ENCODE measurements around the gene OR56A5.

DNA sequence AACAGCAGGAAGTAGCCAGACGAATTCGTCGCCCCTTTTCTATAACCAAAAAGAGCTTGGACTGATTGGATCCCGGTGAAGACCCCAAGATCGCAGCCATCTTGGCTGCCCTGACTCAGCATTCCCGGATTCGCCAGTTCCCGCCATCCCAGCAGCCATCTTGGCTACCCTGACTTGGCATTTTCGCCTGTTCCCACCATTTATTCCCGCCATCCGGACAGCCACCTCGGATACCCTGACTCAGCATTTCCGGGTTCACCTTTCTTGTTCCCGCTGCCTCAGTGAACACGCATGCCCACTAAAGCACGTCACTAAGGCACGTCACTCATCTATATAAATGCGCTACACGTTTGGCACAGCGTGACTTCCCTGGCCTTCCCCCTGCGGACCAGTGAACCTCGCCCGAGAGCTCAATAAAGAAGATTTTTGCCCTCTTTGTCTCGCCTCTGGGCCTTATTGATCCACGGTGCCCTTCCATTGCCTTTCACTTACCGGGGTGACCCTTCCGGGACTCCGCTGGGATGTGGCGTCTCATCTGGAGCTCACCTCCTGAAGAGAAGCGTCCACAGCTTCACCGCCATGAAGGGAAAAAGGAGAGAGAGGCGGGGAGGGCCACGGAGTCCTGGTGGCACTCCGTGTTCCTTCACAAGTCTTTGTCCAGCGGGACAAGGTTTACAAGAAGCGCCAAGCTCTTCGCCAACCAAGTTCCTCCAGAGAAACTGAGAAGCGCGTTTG lies 30.3 kb downstream of the OR56A5 start:
- TF ChIP-seq, protein P1, sequence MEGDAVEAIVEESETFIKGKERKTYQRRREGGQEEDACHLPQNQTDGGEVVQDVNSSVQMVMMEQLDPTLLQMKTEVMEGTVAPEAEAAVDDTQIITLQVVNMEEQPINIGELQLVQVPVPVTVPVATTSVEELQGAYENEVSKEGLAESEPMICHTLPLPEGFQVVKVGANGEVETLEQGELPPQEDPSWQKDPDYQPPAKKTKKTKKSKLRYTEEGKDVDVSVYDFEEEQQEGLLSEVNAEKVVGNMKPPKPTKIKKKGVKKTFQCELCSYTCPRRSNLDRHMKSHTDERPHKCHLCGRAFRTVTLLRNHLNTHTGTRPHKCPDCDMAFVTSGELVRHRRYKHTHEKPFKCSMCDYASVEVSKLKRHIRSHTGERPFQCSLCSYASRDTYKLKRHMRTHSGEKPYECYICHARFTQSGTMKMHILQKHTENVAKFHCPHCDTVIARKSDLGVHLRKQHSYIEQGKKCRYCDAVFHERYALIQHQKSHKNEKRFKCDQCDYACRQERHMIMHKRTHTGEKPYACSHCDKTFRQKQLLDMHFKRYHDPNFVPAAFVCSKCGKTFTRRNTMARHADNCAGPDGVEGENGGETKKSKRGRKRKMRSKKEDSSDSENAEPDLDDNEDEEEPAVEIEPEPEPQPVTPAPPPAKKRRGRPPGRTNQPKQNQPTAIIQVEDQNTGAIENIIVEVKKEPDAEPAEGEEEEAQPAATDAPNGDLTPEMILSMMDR (IDR thresholded peaks at IDR 0.05): no peak
- TF ChIP-seq POLR2A (IDR thresholded peaks at IDR 0.05): no peak
